Stimulated activated CD8-positive, alpha-beta memory T cell treated with anti-CD3 and anti-CD28 coated beads, Interleukin-15, amount 100 ng/mL, for 48 hours (primary cell): ENCODE measurements around the gene VWF.
"Not testable (repeated sequence)": the region's sequence is repeated elsewhere in the genome, so short reads cannot be mapped to it uniquely, and the experiment has no call there.

Experiments used
- DNase-seq, 2 donors: peaks; one replicate each; pipeline ENCODE4 v3.0.0-alpha.2; 2020; ENCODE audit warnings: low read depth in 2 of 2

The VWF gene

GRCh38 chr12:6033546-6033945 lies 90.9 kb downstream of the VWF start:
- no peak for DNase-seq

- no peak for DNase-seq
Observed at GRCh38 chr12:6032726-6033125, 91.7 kb downstream of the VWF start.

GRCh38 chr12:6031001-6031400 lies 93.5 kb downstream of the VWF start:
- no peak for DNase-seq

- DNase-seq, result no peak
Observed at GRCh38 chr12:6030081-6030480, 94.4 kb downstream of the VWF start.

GRCh38 chr12:6029401-6029800 lies 95.1 kb downstream of the VWF start:
- no peak for DNase-seq

- no peak for DNase-seq
Observed at GRCh38 chr12:6026998-6027397, 97.5 kb downstream of the VWF start.

GRCh38 chr12:6025703-6026298 lies 98.7 kb downstream of the VWF start:
- not testable (repeated sequence) for DNase-seq

GRCh38 chr12:6024066-6024465 lies 100.4 kb downstream of the VWF start:
- DNase-seq, result not testable (repeated sequence)

GRCh38 chr12:6020930-6021329 lies 103.5 kb downstream of the VWF start:
- DNase-seq, result no peak

- not testable (repeated sequence) for DNase-seq
Observed at GRCh38 chr12:6020511-6020910, 104.0 kb downstream of the VWF start.

- DNase-seq, result not testable (repeated sequence)
Observed at GRCh38 chr12:6019256-6019655, 105.2 kb downstream of the VWF start.

- DNase-seq, result no peak
Observed at GRCh38 chr12:6018265-6018664, 106.2 kb downstream of the VWF start.

- DNase-seq, result no peak
Observed at GRCh38 chr12:6016756-6017155, 107.7 kb downstream of the VWF start.

GRCh38 chr12:6016004-6016403 lies 108.5 kb downstream of the VWF start:
- not testable (repeated sequence) for DNase-seq

- not testable (repeated sequence) for DNase-seq
Observed at GRCh38 chr12:6015271-6015670, 109.2 kb downstream of the VWF start.

- not testable (repeated sequence) for DNase-seq
Observed at GRCh38 chr12:6010631-6011350, 113.7 kb downstream of the VWF start.

GRCh38 chr12:5997260-5997659 lies 127.2 kb downstream of the VWF start:
- no peak for DNase-seq

GRCh38 chr12:5996459-5996858 lies 128.0 kb downstream of the VWF start:
- no peak for DNase-seq

GRCh38 chr12:5989621-5990020 lies 134.8 kb downstream of the VWF start:
- no peak for DNase-seq

- peak; percentile 48 to 49 for DNase-seq
Observed at GRCh38 chr12:5988659-5989116, 135.8 kb downstream of the VWF start.

GRCh38 chr12:5988088-5988487 lies 136.4 kb downstream of the VWF start:
- DNase-seq, result no peak

- no peak for DNase-seq
Observed at GRCh38 chr12:5987573-5987972, 136.9 kb downstream of the VWF start.

- DNase-seq, result no peak
Observed at GRCh38 chr12:5985471-5985870, 139.0 kb downstream of the VWF start.
